Stimulated activated CD8-positive, alpha-beta memory T cell treated with anti-CD3 and anti-CD28 coated beads, Interleukin-7, amount 100 ng/mL, for 4 hours (primary cell): ENCODE results near the gene SEMA5A.

Experiments
- DNase-seq, 2 donors: peaks; one replicate each; pipeline ENCODE4 v3.0.0-alpha.2; 2020; ENCODE audit warnings: low read depth in 2 of 2

SEMA5A gene

GRCh38 chr5:9549941-9550340, 4.1 kb upstream of the SEMA5A start:
- DNase-seq = no peak

DNA sequence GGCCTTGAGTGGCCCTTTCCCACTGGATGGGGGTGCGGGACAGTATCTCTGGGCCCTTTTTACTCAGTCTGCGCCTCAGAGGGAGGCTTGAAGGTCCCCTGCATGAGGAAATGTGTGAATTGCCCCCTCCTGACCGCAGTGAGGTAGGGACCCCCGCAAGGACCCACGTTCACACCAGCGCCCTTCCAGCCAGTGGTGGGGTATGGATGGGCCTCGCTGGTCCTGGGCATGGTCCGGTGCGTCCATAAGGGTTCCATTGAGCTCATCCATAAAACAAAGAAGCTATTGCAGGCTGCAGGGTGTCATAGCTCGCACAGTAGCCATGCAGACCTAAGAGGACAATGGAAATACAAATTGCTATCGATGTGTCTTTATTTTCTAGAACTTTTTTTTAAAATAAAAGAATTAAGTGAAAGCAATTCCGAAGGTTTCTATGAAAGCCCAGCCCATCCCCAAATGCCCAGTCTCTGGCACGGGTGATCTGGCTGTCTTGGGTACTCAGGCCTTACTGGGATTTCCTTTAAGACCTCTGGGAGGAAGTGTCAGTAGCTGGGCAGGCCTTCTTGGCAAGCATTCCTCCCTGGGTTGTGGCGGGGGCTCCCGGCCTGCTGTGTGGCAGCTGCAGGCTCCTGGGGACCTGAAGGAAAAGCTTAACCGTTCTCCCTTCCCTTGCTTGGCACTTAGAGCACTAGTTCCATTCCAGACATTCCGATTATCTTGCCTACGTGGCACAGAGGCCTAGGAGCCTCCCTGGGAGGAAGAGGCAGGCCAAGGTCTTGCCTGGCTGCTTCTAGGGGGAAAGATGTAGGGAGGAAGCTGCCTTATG, 1.5 kb upstream of the SEMA5A start:
- DNase-seq = no peak

DNA sequence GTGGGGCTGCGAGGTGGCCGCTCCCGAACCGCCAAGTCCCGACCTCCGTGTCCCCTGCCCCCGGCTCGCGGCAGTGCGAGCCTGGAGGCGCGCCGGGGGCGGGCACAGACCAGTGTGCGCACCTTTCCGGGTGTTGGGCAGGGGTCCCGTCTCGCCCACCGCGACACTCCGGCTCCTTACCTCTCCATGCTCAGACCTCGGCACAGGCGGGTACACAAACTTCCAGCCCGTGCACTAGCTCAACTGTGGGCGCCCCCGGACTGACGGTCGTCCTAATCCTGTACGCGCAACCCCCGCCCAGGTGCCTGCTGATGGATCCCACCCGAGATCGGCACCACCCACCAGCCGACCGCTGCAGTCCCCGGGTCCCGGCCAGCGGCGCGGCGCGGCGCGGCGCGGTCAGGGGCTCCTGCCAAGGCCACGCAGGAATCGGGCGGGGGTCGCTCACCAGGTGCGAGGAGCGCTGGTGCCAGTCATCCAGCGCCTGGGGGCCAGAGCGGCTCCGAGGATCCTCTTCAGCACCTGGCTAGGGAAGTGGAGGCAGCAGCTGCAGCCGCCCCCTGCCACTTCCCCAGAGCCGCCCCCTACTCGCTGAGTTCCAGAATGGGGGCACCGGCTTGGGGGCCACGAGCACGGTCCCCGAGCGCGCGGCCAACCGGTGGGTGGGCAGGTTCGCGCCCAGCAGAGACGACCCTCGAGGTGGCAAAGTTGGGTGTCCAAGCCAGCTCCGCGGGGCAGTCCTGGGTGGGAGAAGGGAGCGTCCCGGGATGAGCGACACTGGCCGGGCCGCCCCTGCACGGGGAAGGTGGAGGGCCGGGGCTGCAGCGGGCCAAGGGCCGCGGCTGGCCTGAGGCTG, 511 bp downstream of the SEMA5A start:
- no peak for DNase-seq

GRCh38 chr5:9544502-9545135, 1.3 kb downstream of the SEMA5A start:
- peak in 1 of 2 donors; percentile 17 for DNase-seq

- DNase-seq = no peak
Measured at GRCh38 chr5:9544056-9544455, 1.8 kb downstream of the SEMA5A start.

- DNase-seq = no peak
Measured at GRCh38 chr5:9543311-9543920, 2.5 kb downstream of the SEMA5A start.

DNA sequence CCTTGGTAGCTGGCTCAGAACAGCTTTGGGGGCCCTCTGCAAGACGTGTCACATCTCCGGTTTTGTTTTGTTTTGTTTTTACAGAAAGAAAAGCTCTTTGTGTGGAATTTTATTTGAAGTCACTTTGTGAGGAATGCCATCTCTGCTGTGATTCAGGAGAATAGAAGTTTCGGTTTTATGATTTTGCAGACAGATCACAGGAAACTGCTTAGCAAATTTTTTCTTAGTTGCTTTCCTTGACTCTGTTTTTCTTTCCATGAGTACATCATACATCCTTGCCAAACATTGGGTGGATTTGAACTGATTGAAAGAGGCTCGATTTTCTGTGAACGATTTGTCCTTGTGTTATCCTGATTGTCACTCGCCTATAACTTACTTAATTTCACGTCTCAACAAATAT, 5.1 kb downstream of the SEMA5A start:
- no peak for DNase-seq

DNA sequence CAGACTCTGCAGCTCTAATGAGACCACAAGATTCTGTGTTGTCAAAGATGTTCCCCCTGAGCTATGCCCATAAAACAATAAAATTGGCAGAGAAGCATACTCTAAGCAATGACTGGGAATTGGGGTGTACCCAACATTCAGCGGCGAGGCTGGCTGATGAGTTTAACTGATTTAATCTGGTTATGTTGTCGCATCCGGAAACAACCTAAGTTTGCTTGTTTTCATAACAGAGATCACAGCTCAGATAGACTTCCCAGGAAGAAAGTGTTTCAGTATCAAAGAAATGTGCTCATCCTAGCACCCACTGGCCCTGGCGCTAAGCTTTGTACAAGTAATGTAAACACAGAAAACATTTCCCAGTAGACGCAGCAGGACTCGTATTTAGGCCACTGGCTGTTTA, 7.4 kb downstream of the SEMA5A start:
- DNase-seq = no peak

GRCh38 chr5:9537223-9538141, 8.4 kb downstream of the SEMA5A start:
- no peak for DNase-seq

DNA sequence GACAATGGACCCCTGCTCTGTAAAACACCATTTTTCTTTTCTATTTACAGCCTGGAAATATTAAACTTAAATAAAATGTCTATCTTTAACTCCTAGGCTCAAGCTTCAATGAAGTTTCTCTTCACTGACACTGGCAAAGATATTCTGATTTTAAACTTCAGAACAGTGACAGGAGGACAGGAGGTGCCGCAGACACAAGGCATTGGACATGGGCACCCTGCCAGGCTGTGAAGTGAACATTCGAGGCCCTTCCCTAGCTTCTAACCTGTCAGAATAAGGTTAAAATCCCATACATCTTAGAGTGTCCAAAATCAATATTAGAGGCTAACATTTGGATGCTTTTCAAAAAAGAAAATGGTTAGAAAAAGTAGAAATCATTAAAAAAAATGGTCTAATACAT, 9.2 kb downstream of the SEMA5A start:
- DNase-seq = no peak

- no peak for DNase-seq
Measured at GRCh38 chr5:9534881-9535517, 10.9 kb downstream of the SEMA5A start.

- DNase-seq = no peak
Measured at GRCh38 chr5:9533562-9534364, 12.1 kb downstream of the SEMA5A start.

DNA sequence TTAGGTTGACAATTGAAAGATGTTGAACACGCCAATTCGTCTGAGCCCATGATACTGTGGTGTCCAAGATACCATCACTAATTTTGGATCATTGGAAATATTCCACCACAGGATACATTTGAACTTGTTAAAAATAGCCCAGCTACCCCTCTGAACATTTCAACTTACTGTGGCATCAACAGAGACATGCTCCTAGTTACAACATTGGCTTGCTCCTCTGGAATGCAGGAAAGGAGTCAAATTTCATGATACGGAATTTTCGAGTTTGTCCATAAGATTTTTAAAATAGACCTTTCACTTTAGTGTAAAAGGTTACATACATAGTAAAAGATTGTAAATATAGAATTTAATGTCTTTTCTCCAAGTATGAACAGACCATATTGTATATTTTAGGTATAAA, 12.8 kb downstream of the SEMA5A start:
- no peak for DNase-seq

- no peak for DNase-seq
Measured at GRCh38 chr5:9529513-9529912, 16.4 kb downstream of the SEMA5A start.

DNA sequence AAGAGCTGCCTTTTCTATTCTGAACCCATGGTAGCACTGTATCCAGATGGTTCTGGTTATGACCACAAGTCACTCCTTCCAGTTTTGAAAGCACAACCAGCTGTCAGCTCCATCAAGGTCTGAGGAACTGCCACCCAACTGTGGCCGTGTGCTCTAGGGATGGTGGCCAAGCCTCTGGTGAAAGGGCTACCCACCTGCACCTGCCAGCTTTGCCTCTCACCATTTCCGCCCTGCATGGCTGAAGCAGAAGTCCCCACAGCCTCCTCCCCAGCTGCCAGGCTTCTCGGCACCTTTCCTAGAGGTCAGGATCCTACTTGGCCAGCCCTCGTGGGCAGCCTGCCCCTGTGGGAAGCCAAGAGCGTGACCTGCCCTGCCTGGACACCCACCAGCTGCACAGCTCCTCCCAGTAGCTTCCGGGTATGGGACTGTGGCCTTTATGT, 16.8 kb downstream of the SEMA5A start:
- DNase-seq = no peak

GRCh38 chr5:9524941-9525340, 20.9 kb downstream of the SEMA5A start:
- no peak for DNase-seq

DNA sequence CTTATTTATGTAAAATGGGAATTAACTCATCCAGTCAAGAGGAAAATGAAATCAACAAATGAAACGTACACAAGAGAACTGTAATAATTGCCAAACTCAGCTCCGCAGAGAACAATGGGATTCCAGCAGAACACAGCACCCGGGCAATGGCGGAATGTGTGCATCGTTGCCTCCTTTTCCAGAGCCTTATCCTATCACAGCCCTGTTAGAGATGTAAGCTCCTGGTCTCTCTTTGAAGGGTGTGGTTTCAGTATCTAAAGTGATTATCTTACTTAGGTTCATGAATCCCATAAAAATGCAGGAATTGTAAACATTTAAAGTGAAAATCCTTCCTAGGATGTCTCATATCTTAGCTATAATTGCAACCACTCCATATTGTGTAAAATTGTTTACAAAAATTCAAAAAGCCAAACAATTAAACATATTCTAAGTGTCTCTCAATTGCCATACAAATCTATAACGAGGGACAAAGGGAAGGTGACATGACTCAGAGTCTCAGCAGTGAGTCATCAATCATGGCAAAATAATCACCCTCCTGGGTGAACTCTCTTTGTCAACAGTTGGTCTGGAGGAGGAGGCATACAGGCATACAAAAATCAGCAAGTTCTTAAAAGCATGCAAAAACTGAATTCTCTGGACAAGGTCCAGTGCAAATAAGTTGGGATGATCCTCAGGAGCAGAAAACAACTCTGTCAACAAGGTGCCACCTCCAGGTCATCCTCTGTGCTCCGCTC, 22.6 kb downstream of the SEMA5A start:
- no peak for DNase-seq

DNA sequence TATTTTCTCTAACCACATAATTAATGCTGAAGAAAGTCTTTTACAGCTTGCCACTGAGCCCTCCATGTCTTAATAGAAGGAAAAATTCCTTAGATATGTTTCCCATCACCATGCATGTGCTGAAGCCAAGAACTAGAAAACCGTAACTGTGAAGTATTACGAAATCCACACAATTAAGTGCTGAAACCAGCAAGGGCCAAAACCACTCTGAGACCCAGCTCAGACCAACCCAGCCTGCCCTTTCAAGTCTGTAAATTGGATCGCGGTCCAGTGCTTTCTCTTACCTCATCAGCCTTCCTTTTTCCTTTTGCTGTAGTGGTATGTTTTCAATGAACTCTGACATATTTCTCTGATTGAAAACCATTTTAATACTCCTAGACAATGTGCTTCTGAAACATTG, 26.3 kb downstream of the SEMA5A start:
- no peak for DNase-seq

DNA sequence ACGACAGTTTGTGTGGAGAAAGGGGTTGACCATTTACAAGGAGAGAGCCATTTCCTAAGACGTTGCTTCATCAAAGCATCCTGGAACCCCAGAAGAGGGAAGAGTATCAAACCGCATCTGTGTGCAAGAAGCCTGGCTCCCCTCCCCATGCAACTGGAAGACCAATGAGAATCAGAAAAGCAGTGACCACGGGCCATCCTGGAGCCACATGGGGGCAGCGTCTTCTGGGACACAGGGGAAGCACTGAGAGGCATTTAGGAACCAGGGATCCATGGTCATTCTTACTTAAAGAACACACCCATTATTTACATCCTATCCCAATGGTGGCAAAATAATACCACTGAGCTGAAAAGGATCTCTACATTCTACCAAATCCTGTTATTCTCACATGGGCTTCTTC, 29.3 kb downstream of the SEMA5A start:
- DNase-seq = no peak
